Activated T-helper 2 cell treated with anti-CD3 and anti-CD28 coated beads, Interferon-gamma antibody, Interleukin-2, Interleukin-4, amounts not matched to agents 10 μg/mL and 5 μg/mL and 100 μg/mL, durations not matched to agents 14 hours and 24 hours and 36 hours (primary cell): ENCODE data around the gene PPP3CA. TPM values are rescaled to one million over a fixed set of nuclear protein-coding genes. Genes with fewer than 3 reads are reported as not detected.
"Not testable (repeated sequence)": the region's sequence is repeated elsewhere in the genome, so short reads cannot be mapped to it uniquely, and the experiment has no call there.

ENCODE experiments used
- DNase-seq: peaks from one replicate; pipeline ENCODE4 v3.0.0; 2021; ENCODE audit warnings: low spot score
- H3K27ac Mint-ChIP-seq: one replicate; pipeline ENCODE4 v1.8.0; 2021; ENCODE audit warnings: mixed read lengths
- H3K27me3 Mint-ChIP-seq: one replicate; pipeline ENCODE4 v1.8.0; 2021; ENCODE audit warnings: low read depth, mixed read lengths
- H3K36me3 Mint-ChIP-seq: one replicate; pipeline ENCODE4 v1.8.0; 2021; ENCODE audit warnings: low read depth, mixed read lengths
- H3K4me1 Mint-ChIP-seq: one replicate; pipeline ENCODE4 v1.8.0; 2021; ENCODE audit warnings: low read depth, mixed read lengths
- H3K4me3 Mint-ChIP-seq: one replicate; pipeline ENCODE4 v1.8.0; 2021; ENCODE audit warnings: low read depth, mild to moderate bottlenecking, moderate library complexity, mixed read lengths
- H3K9me3 Mint-ChIP-seq: one replicate; pipeline ENCODE4 v1.8.0; 2021; ENCODE audit warnings: mixed read lengths
- intact Hi-C: fragments of 100-400 bp; cut with micrococcal nuclease; formaldehyde crosslinking; loops from one replicate; pipeline ENCODE4 v1.15.1; 2023
- total RNA-seq: library from RNA; stranded (reverse); gene quantifications from 2 replicates; pipeline ENCODE4 v1.2.3, GENCODE V29; 2022

Gene PPP3CA
- total RNA-seq, 1 donor from 2014 or later, result 7.2 TPM

- intact Hi-C loops, H3K4me1 Mint-ChIP-seq, H3K27ac Mint-ChIP-seq, H3K36me3 Mint-ChIP-seq, H3K4me3 Mint-ChIP-seq, H3K9me3 Mint-ChIP-seq, DNase-seq: not testable (repeated sequence)
- peaks cover 11% of the 10 kb centered on the region for H3K27me3 Mint-ChIP-seq
Measured at GRCh38 chr4:101234141-101234540, 113.2 kb downstream of the PPP3CA start.

GRCh38 chr4:101232074-101232776, 115.1 kb downstream of the PPP3CA start:
- H3K27ac Mint-ChIP-seq, result no peak overlapping the region
- peaks cover 8% of the 10 kb centered on the region for H3K4me1 Mint-ChIP-seq
- peaks cover 7% of the 10 kb centered on the region for H3K27me3 Mint-ChIP-seq
- no peaks in the 10 kb centered on the region for H3K36me3 Mint-ChIP-seq
- H3K4me3 Mint-ChIP-seq, result no peak overlapping the region
- DNase-seq, result no peak
- no peaks in the 10 kb centered on the region for H3K9me3 Mint-ChIP-seq
- intact Hi-C loops, result no loop called here

GRCh38 chr4:101230801-101231426, 116.4 kb downstream of the PPP3CA start:
- no peak for DNase-seq
- peaks cover 7% of the 10 kb centered on the region for H3K27me3 Mint-ChIP-seq
- no peak overlapping the region for H3K27ac Mint-ChIP-seq
- no peaks in the 10 kb centered on the region for H3K36me3 Mint-ChIP-seq
- intact Hi-C loops, result no loop called here
- no peaks in the 10 kb centered on the region for H3K9me3 Mint-ChIP-seq
- H3K4me3 Mint-ChIP-seq, result no peak overlapping the region
- peaks cover 8% of the 10 kb centered on the region for H3K4me1 Mint-ChIP-seq

GRCh38 chr4:101229116-101229515, 118.2 kb downstream of the PPP3CA start:
- intact Hi-C loops, result no loop called here
- Mint-ChIP-seq H3K36me3 (no peaks in the 10 kb centered on the region), H3K9me3 (no peaks in the 10 kb centered on the region), H3K27ac (no peak overlapping the region), H3K4me3 (no peak overlapping the region), H3K27me3 (peaks cover 14% of the 10 kb centered on the region), H3K4me1 (peaks cover 11% of the 10 kb centered on the region)
- DNase-seq, result no peak

GRCh38 chr4:101227715-101228114, 119.6 kb downstream of the PPP3CA start:
- Mint-ChIP-seq H3K4me1 (peaks cover 11% of the 10 kb centered on the region), H3K27ac (no peak overlapping the region), H3K4me3 (no peak overlapping the region), H3K9me3 (no peaks in the 10 kb centered on the region), H3K36me3 (no peaks in the 10 kb centered on the region), H3K27me3 (peaks cover 15% of the 10 kb centered on the region)
- intact Hi-C loops, result no loop called here
- no peak for DNase-seq

- H3K27ac Mint-ChIP-seq, result no peak overlapping the region
- no peaks in the 10 kb centered on the region for H3K36me3 Mint-ChIP-seq
- peaks cover 14% of the 10 kb centered on the region for H3K27me3 Mint-ChIP-seq
- H3K4me3 Mint-ChIP-seq, result no peak overlapping the region
- H3K4me1 Mint-ChIP-seq, result peaks cover 3% of the 10 kb centered on the region
- DNase-seq, result no peak
- H3K9me3 Mint-ChIP-seq, result no peaks in the 10 kb centered on the region
- intact Hi-C loops, result no loop called here
Measured at GRCh38 chr4:101224358-101225218, 122.7 kb downstream of the PPP3CA start.

GRCh38 chr4:101222156-101222845, 125.0 kb downstream of the PPP3CA start:
- DNase-seq, result no peak
- Mint-ChIP-seq H3K4me1 (peaks cover 3% of the 10 kb centered on the region), H3K27me3 (peaks cover 19% of the 10 kb centered on the region), H3K9me3 (no peaks in the 10 kb centered on the region), H3K4me3 (no peak overlapping the region), H3K27ac (no peak overlapping the region), H3K36me3 (no peaks in the 10 kb centered on the region)
- intact Hi-C loops, result no loop called here

GRCh38 chr4:101221294-101221693, 126.0 kb downstream of the PPP3CA start:
- Mint-ChIP-seq H3K4me3 (no peak overlapping the region), H3K9me3 (no peaks in the 10 kb centered on the region), H3K4me1 (peaks cover 3% of the 10 kb centered on the region), H3K27ac (no peak overlapping the region), H3K27me3 (peaks cover 19% of the 10 kb centered on the region), H3K36me3 (no peaks in the 10 kb centered on the region)
- no peak for DNase-seq
- intact Hi-C loops, result no loop called here

- no peak for DNase-seq
- no peak overlapping the region for H3K27ac Mint-ChIP-seq
- no peaks in the 10 kb centered on the region for H3K9me3 Mint-ChIP-seq
- intact Hi-C loops, result no loop called here
- no peaks in the 10 kb centered on the region for H3K36me3 Mint-ChIP-seq
- H3K4me1 Mint-ChIP-seq, result peaks cover 3% of the 10 kb centered on the region
- H3K27me3 Mint-ChIP-seq, result peaks cover 12% of the 10 kb centered on the region
- no peak overlapping the region for H3K4me3 Mint-ChIP-seq
Measured at GRCh38 chr4:101218894-101219293, 128.4 kb downstream of the PPP3CA start.

- H3K27me3 Mint-ChIP-seq, result peaks cover 12% of the 10 kb centered on the region
- no peak overlapping the region for H3K4me3 Mint-ChIP-seq
- H3K9me3 Mint-ChIP-seq, result no peaks in the 10 kb centered on the region
- DNase-seq, result no peak
- peaks cover 3% of the 10 kb centered on the region for H3K4me1 Mint-ChIP-seq
- intact Hi-C loops, result no loop called here
- H3K36me3 Mint-ChIP-seq, result no peaks in the 10 kb centered on the region
- no peak overlapping the region for H3K27ac Mint-ChIP-seq
Measured at GRCh38 chr4:101218346-101218745, 129.0 kb downstream of the PPP3CA start.

- Mint-ChIP-seq H3K4me1 (peaks cover 3% of the 10 kb centered on the region), H3K27ac (no peak overlapping the region), H3K36me3 (no peaks in the 10 kb centered on the region), H3K9me3 (no peaks in the 10 kb centered on the region), H3K4me3 (no peak overlapping the region), H3K27me3 (peaks cover 12% of the 10 kb centered on the region)
- intact Hi-C loops, result no loop called here
- no peak for DNase-seq
Measured at GRCh38 chr4:101217353-101218031, 129.8 kb downstream of the PPP3CA start.

GRCh38 chr4:101211146-101211553, 136.2 kb downstream of the PPP3CA start:
- Mint-ChIP-seq H3K9me3 (no peaks in the 10 kb centered on the region), H3K36me3 (no peaks in the 10 kb centered on the region), H3K4me1 (peaks cover 17% of the 10 kb centered on the region), H3K27me3 (peaks cover 3% of the 10 kb centered on the region), H3K4me3 (no peak overlapping the region), H3K27ac (no peak overlapping the region)
- DNase-seq, result no peak
- intact Hi-C loops, result no loop called here
